SK-N-SH (cell line): ENCODE results near the gene TBC1D8.

Experiments
- FOXJ3 ChIP-seq: sonication (generic); formaldehyde crosslinking; IDR thresholded peaks from 2 replicates; pipeline ENCODE4 v1.5.1; 2020; ENCODE audit warnings: mild to moderate bottlenecking, missing genetic modification reagents
- PBX3 ChIP-seq: IDR thresholded peaks from 2 replicates; pipeline ENCODE4; 2012
- RAD21 ChIP-seq: IDR thresholded peaks from 2 replicates; pipeline ENCODE4 v1.6.1; 2012; ENCODE audit warnings: mild to moderate bottlenecking, low read length
- RXRA ChIP-seq: IDR thresholded peaks from 2 replicates; pipeline ENCODE4 v1.4.0; 2012; ENCODE audit warnings: low read depth, mild to moderate bottlenecking, borderline replicate concordance
- TEAD4 ChIP-seq: IDR thresholded peaks from 2 replicates; pipeline ENCODE4 v1.4.0; 2012; ENCODE audit warnings: mild to moderate bottlenecking, borderline replicate concordance; ENCODE audit not compliant: insufficient read depth
- USF2 ChIP-seq: fragments of 150-350 bp; IDR thresholded peaks from 2 replicates; pipeline ENCODE4 v1.6.1; 2017; ENCODE audit warnings: antibody characterized with exemption, low read length, low read depth, borderline replicate concordance

GRCh38 chr2:101130081-101130480 is 21.1 kb downstream of the TBC1D8 start:
- TF ChIP-seq USF2 (no peak), TEAD4 (no peak), PBX3 (no peak), RXRA (no peak), RAD21 (no peak), FOXJ3 (CRISPR knock-in tag) (no peak)
